ENCODE results near the gene LRMDA.

The LRMDA gene

GRCh38 chr10:76108563-76109359 is 677.3 kb downstream of the LRMDA start:
- no peak for DNase-seq (ENCODE audit: low read depth)
- TF ChIP-seq CTCF (IDR thresholded peaks at IDR 0.05; ENCODE audit: insufficient read depth, low read depth, low read length, missing control alignments), result no peak
- no peak overlapping the region for H3K4me3 ChIP-seq (ENCODE audit: low read depth, low read length)

- no peak for TF ChIP-seq CTCF (IDR thresholded peaks at IDR 0.05; ENCODE audit: insufficient read depth, low read depth, low read length, missing control alignments)
- DNase-seq (ENCODE audit: low read depth), result no peak
These were observed 680.0 kb downstream of the LRMDA start for GRCh38 chr10:76111404-76111803.

GRCh38 chr10:76111986-76112825 is 680.8 kb downstream of the LRMDA start:
- DNase-seq (ENCODE audit: low read depth), result no peak
- H3K4me3 ChIP-seq (ENCODE audit: low read depth, low read length), result no peak overlapping the region
- TF ChIP-seq CTCF (IDR thresholded peaks at IDR 0.05; ENCODE audit: insufficient read depth, low read depth, low read length, missing control alignments), result no peak

More at GRCh38 chr10:76111404-76111803, 680.0 kb downstream of the LRMDA start:
- no peak overlapping the region for H3K4me3 ChIP-seq (ENCODE audit: low read depth, low read length)

- no peak for DNase-seq (ENCODE audit: low read depth)
- no peak for TF ChIP-seq CTCF (IDR thresholded peaks at IDR 0.05; ENCODE audit: insufficient read depth, low read depth, low read length, missing control alignments)
- H3K4me3 ChIP-seq (ENCODE audit: low read depth, low read length), result no peak overlapping the region
These were observed 681.4 kb downstream of the LRMDA start for GRCh38 chr10:76112826-76113150.

GRCh38 chr10:76113952-76114351 is 682.5 kb downstream of the LRMDA start:
- no peak for DNase-seq (ENCODE audit: low read depth)
- no peak overlapping the region for H3K4me3 ChIP-seq (ENCODE audit: low read depth, low read length)
- TF ChIP-seq CTCF (IDR thresholded peaks at IDR 0.05; ENCODE audit: insufficient read depth, low read depth, low read length, missing control alignments), result no peak

- no peak for TF ChIP-seq CTCF (IDR thresholded peaks at IDR 0.05; ENCODE audit: insufficient read depth, low read depth, low read length, missing control alignments)
- no peak for DNase-seq (ENCODE audit: low read depth)
- H3K4me3 ChIP-seq (ENCODE audit: low read depth, low read length), result no peak overlapping the region
These were observed 683.2 kb downstream of the LRMDA start for GRCh38 chr10:76114581-76115001.
